ENCODE data around the gene CES5A.
"Not testable (repeated sequence)": the region's sequence is repeated elsewhere in the genome, so short reads cannot be mapped to it uniquely, and the experiment has no call there.

Gene CES5A

DNA sequence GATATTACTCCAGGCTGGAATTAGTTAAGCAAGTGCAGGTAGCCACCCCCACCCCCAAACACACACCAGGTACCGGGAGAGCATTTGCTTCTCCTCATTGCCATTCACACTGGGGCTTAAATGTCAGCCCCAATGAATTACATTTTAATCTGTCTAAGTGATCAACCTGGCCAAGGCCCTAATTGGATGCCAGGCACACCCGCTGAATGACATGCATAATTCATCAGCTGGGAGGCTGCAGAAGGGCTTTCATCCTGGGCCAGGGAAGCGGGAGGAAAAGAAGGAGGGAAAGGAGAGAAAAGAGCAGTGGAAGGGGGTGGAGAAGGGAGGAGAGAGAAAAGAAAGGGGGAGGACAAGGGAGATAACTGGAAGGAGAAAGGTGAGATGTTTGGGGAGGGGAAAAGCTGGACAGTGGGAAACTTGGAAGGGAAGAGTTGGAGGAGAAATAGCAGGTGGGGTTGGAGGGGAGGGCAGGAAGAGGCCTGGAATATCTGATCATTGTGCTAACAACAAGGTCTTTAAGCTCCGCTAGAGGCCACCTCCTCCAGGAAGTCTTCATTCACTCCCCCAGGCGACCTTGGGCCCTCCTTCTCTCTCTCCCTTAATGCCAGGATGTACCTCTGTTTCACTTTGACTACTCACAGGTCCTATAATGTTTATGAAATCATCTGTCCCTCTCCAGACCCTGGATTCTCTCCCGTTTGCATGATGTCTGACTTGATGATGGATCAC is 40.1 kb upstream of the CES5A start:
- Histone ChIP-seq H3K9me3 (ENCODE audit: insufficient read depth, low read length) (no peaks in the 10 kb centered on the region), H3K79me2 (ENCODE audit: low read length) (no peaks in the 10 kb centered on the region), H2AFZ (ENCODE audit: low read depth, low read length) (no peak overlapping the region), H3K9ac (ENCODE audit: low read length) (no peak overlapping the region), H3K4me3 (ENCODE audit: low read length) (no peak overlapping the region), H3K27ac (ENCODE audit: low read length) (no peak overlapping the region), H4K20me1 (ENCODE audit: insufficient read depth, low read length) (no peaks in the 10 kb centered on the region), H3K4me1 (ENCODE audit: low read length) (no peaks in the 10 kb centered on the region), H3K4me2 (ENCODE audit: low read length) (no peak overlapping the region), H3K27me3 (ENCODE audit: low read depth, low read length) (0 out of 2 replicates have a peak, but pooled peaks cover 8% of the 10 kb centered on the region), H3K36me3 (replicated peaks; ENCODE audit: low read depth, low read length) (no peaks in the 10 kb centered on the region)
- no peak for TF ChIP-seq EZH2phosphoT487 (IDR thresholded peaks at IDR 0.05; ENCODE audit: low read depth)
- TF ChIP-seq CTCF (IDR thresholded peaks at IDR 0.05; ENCODE audit: low read depth, low read length) = no peak

GRCh38 chr16:55914383-55914782 is 39.2 kb upstream of the CES5A start:
- no peak for TF ChIP-seq EZH2phosphoT487 (IDR thresholded peaks at IDR 0.05; ENCODE audit: low read depth)
- no peak for TF ChIP-seq CTCF (IDR thresholded peaks at IDR 0.05; ENCODE audit: low read depth, low read length)
- H3K4me2 ChIP-seq (ENCODE audit: low read length) = no peak overlapping the region
- H3K4me3 ChIP-seq (ENCODE audit: low read length) = no peak overlapping the region
- no peaks in the 10 kb centered on the region for H3K36me3 ChIP-seq (replicated peaks; ENCODE audit: low read depth, low read length)
- no peak overlapping the region for H3K9ac ChIP-seq (ENCODE audit: low read length)
- no peaks in the 10 kb centered on the region for H3K4me1 ChIP-seq (ENCODE audit: low read length)
- no peaks in the 10 kb centered on the region for H3K79me2 ChIP-seq (ENCODE audit: low read length)
- no peaks in the 10 kb centered on the region for H3K9me3 ChIP-seq (ENCODE audit: insufficient read depth, low read length)
- H4K20me1 ChIP-seq (ENCODE audit: insufficient read depth, low read length) = no peaks in the 10 kb centered on the region
- H3K27me3 ChIP-seq (ENCODE audit: low read depth, low read length) = 0 out of 2 replicates have a peak, but pooled peaks cover 8% of the 10 kb centered on the region
- H3K27ac ChIP-seq (ENCODE audit: low read length) = no peak overlapping the region
- H2AFZ ChIP-seq (ENCODE audit: low read depth, low read length) = no peak overlapping the region

GRCh38 chr16:55913716-55914115 is 38.5 kb upstream of the CES5A start:
- H3K9me3 ChIP-seq (ENCODE audit: insufficient read depth, low read length) = no peaks in the 10 kb centered on the region
- H3K9ac ChIP-seq (ENCODE audit: low read length) = no peak overlapping the region
- no peak overlapping the region for H3K27ac ChIP-seq (ENCODE audit: low read length)
- 0 out of 2 replicates have a peak, but pooled peaks cover 8% of the 10 kb centered on the region for H3K27me3 ChIP-seq (ENCODE audit: low read depth, low read length)
- no peak overlapping the region for H3K4me3 ChIP-seq (ENCODE audit: low read length)
- H4K20me1 ChIP-seq (ENCODE audit: insufficient read depth, low read length) = no peaks in the 10 kb centered on the region
- no peaks in the 10 kb centered on the region for H3K4me1 ChIP-seq (ENCODE audit: low read length)
- no peaks in the 10 kb centered on the region for H3K79me2 ChIP-seq (ENCODE audit: low read length)
- H2AFZ ChIP-seq (ENCODE audit: low read depth, low read length) = no peak overlapping the region
- no peaks in the 10 kb centered on the region for H3K36me3 ChIP-seq (replicated peaks; ENCODE audit: low read depth, low read length)
- no peak for TF ChIP-seq CTCF (IDR thresholded peaks at IDR 0.05; ENCODE audit: low read depth, low read length)
- no peak for TF ChIP-seq EZH2phosphoT487 (IDR thresholded peaks at IDR 0.05; ENCODE audit: low read depth)
- H3K4me2 ChIP-seq (ENCODE audit: low read length) = no peak overlapping the region

DNA sequence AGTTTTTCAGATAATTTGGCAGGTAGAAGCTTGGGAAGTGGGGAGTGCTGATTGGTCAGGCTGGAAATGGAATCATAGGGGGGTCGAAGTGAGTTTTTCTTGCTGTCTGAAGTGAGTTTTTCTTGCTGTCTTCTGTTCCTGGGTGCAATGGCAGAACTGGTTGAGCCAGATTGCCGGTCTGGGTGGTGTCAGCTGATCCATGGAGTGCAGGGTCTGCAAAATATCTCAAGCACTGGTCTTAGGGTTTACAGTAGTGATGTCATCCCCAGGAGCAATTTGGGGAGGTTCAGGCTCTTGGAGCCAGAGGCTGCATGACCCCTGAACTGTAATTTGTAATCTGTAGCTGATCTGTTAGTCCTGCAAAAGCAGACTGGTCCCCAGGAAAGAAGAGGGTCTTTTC is 37.9 kb upstream of the CES5A start:
- not testable (repeated sequence) for H3K27me3 ChIP-seq (ENCODE audit: low read depth, low read length); H3K36me3 ChIP-seq (replicated peaks; ENCODE audit: low read depth, low read length); H3K27ac ChIP-seq (ENCODE audit: low read length); H3K79me2 ChIP-seq (ENCODE audit: low read length); H3K9me3 ChIP-seq (ENCODE audit: insufficient read depth, low read length); H2AFZ ChIP-seq (ENCODE audit: low read depth, low read length); H3K4me1 ChIP-seq (ENCODE audit: low read length); H3K9ac ChIP-seq (ENCODE audit: low read length); H4K20me1 ChIP-seq (ENCODE audit: insufficient read depth, low read length); H3K4me2 ChIP-seq (ENCODE audit: low read length); H3K4me3 ChIP-seq (ENCODE audit: low read length)
